ENCODE results near the gene EXOC7. TPM values are rescaled to one million over a fixed set of nuclear protein-coding genes. Genes with fewer than 3 reads are reported as not detected.
A peak's percentile ranks its signal among the peaks of the same experiment; 100 is the strongest.

EXOC7 gene
- total RNA-seq, 2 donors from 2014 or later, result 136 to 159 TPM

DNA sequence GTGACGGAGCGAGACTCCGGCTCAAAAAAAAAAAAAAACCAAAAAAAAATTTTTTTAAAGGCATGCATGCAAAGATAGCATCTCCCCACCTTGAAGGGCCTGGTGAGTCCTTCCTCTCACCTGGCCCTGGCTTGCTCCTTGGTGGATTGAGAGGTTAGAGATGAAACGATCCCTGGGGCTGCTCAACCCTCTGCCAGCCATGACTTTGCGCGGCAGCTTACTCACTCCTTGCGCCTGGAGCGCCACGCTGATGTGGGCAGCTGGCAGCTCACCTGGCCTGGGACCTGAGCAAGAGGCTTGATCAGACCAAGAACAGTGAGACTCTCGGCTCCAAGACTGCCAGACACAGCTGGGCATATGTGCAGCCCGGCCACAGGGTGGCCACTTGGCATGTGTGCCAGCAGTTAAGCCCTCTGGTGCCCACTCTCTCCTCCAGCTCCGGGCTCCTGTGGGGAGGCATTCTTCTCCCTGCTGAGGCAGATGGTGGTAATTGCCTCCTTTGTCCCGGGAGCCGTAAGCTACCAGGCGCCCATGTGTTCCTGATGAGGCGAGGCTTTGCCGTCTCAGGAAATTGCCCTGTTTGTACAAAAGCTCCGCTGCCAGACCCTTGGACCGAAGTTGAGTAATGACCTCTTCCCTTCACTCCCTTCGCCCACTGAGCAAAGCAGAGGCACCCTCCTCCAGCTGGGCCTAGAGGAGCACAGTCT is 71.4 kb downstream of the EXOC7 start:
- H3K9me3 ChIP-seq, result no peaks in the 10 kb centered on the region
- WGBS, result 86% methylated on average over 18 of the region's 20 CpGs
- intact Hi-C loops (cut with DNase I), result no loop called here
- no peak for DNase-seq (ENCODE audit: low spot score)
- no peaks in the 10 kb centered on the region for H3K36me3 ChIP-seq
- no peaks in the 10 kb centered on the region for H3K27me3 ChIP-seq (replicated peaks; ENCODE audit: insufficient read depth)
- H3K27ac ChIP-seq, result no peak overlapping the region
- no peak overlapping the region for H3K4me3 ChIP-seq
- H3K4me1 ChIP-seq (replicated peaks), result no peaks in the 10 kb centered on the region
- TF ChIP-seq, protein P1, sequence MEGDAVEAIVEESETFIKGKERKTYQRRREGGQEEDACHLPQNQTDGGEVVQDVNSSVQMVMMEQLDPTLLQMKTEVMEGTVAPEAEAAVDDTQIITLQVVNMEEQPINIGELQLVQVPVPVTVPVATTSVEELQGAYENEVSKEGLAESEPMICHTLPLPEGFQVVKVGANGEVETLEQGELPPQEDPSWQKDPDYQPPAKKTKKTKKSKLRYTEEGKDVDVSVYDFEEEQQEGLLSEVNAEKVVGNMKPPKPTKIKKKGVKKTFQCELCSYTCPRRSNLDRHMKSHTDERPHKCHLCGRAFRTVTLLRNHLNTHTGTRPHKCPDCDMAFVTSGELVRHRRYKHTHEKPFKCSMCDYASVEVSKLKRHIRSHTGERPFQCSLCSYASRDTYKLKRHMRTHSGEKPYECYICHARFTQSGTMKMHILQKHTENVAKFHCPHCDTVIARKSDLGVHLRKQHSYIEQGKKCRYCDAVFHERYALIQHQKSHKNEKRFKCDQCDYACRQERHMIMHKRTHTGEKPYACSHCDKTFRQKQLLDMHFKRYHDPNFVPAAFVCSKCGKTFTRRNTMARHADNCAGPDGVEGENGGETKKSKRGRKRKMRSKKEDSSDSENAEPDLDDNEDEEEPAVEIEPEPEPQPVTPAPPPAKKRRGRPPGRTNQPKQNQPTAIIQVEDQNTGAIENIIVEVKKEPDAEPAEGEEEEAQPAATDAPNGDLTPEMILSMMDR (IDR thresholded peaks at IDR 0.05), result no peak
- TF ChIP-seq POLR2A (IDR thresholded peaks at IDR 0.05) (no peak), POLR2AphosphoS5 (IDR thresholded peaks at IDR 0.05) (no peak)

Small RNAs within 50 kb of the gene (microRNA-seq; reads per million reads assigned to microRNA genes)
- 3.1 reads per million, percentile 36 among the genes with 10 or more reads in this experiment for gene MIR6868

Small RNAs within 50 kb of the gene (small RNA-seq; reads per million reads assigned to genes)
- 0.09 to 0.10 reads per million in 2 donors for gene MIR6868

Other genes starting within 250 kb of the EXOC7 start
- 100 to 1,000 TPM in 1 of 2 donors, 10 to 100 TPM in 1; 88.9 to 125 TPM for gene WBP2, start 248.5 kb downstream of the EXOC7 start, total RNA-seq
- 10 to 100 TPM; 21.3 to 62.9 TPM for gene TRIM47, start 225.2 kb downstream of the EXOC7 start, total RNA-seq
- 10 to 100 TPM; 27.5 to 28.1 TPM for gene TRIM65, start 206.8 kb downstream of the EXOC7 start, total RNA-seq
- gene MRPL38, start 198.9 kb downstream of the EXOC7 start, total RNA-seq, result 10 to 100 TPM; 40.3 to 85.6 TPM
- 10 to 100 TPM; 18.9 to 31.3 TPM for gene FBF1, start 162.7 kb downstream of the EXOC7 start, total RNA-seq
- gene ACOX1, start 124.6 kb downstream of the EXOC7 start, total RNA-seq, result 10 to 100 TPM; 75.5 to 79.0 TPM
- 10 to 100 TPM; 20.9 to 25.1 TPM for gene TEN1, start 124.5 kb downstream of the EXOC7 start, total RNA-seq
- 10 to 100 TPM; 16.9 to 17.2 TPM for gene CDK3, start 102.9 kb downstream of the EXOC7 start, total RNA-seq
- gene EVPL, start 76.5 kb downstream of the EXOC7 start, total RNA-seq, result 10 to 100 TPM; 23.0 to 29.1 TPM
- gene SRP68, start 31.3 kb downstream of the EXOC7 start, total RNA-seq, result 10 to 100 TPM; 33.5 to 51.2 TPM
- gene GALR2, start 29.0 kb downstream of the EXOC7 start, total RNA-seq, result under 1 TPM in 1 of 2 donors, not detected in 1; 0.80 TPM
- gene ZACN, start 24.6 kb downstream of the EXOC7 start, total RNA-seq, result not detected
- gene FOXJ1, start 37.5 kb upstream of the EXOC7 start, total RNA-seq, result 10 to 100 TPM in 1 of 2 donors, under 1 TPM in 1; 0.55 to 11.2 TPM
- 10 to 100 TPM in 1 of 2 donors, 1 to 10 TPM in 1; 1.6 to 47.5 TPM for gene RNF157, start 136.7 kb upstream of the EXOC7 start, total RNA-seq
- 10 to 100 TPM; 19.4 to 19.7 TPM for gene UBALD2, start 161.6 kb upstream of the EXOC7 start, total RNA-seq
- 1 to 10 TPM; 3.1 to 9.8 TPM for gene QRICH2, start 204.5 kb upstream of the EXOC7 start, total RNA-seq

All from prostate gland (tissue), 2 donors.